GM12801 (cell line): ENCODE results near the gene RHOU.

Experiments used
- TF ChIP-seq, protein P1 (sequence below): IDR thresholded peaks from one replicate; pipeline ENCODE4 v1.5.1; 2011; ENCODE audit warnings: control low read depth; ENCODE audit not compliant: insufficient read length; ENCODE audit errors: extremely low read depth

Gene RHOU

DNA sequence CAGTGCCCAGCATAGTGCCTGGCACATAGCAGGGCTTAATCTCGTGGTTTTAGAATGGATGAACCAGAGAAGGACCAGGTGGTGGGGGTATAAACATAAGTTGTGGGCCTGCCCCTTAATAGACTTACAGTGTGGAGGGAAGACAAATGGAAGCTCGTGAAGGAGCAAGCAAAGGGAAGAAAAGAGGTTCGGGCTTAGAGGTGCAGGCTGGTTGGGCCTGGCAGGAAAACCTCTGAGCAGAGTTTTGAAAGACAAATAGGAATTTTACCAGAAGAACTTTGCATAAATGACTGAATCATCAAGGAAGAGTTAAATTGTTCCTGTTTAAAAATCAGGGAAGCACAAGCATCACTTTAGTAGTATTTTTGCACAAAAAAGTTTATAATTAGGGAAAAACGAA, 4.5 kb downstream of the RHOU start:
- TF ChIP-seq, protein P1, sequence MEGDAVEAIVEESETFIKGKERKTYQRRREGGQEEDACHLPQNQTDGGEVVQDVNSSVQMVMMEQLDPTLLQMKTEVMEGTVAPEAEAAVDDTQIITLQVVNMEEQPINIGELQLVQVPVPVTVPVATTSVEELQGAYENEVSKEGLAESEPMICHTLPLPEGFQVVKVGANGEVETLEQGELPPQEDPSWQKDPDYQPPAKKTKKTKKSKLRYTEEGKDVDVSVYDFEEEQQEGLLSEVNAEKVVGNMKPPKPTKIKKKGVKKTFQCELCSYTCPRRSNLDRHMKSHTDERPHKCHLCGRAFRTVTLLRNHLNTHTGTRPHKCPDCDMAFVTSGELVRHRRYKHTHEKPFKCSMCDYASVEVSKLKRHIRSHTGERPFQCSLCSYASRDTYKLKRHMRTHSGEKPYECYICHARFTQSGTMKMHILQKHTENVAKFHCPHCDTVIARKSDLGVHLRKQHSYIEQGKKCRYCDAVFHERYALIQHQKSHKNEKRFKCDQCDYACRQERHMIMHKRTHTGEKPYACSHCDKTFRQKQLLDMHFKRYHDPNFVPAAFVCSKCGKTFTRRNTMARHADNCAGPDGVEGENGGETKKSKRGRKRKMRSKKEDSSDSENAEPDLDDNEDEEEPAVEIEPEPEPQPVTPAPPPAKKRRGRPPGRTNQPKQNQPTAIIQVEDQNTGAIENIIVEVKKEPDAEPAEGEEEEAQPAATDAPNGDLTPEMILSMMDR, result no peak

DNA sequence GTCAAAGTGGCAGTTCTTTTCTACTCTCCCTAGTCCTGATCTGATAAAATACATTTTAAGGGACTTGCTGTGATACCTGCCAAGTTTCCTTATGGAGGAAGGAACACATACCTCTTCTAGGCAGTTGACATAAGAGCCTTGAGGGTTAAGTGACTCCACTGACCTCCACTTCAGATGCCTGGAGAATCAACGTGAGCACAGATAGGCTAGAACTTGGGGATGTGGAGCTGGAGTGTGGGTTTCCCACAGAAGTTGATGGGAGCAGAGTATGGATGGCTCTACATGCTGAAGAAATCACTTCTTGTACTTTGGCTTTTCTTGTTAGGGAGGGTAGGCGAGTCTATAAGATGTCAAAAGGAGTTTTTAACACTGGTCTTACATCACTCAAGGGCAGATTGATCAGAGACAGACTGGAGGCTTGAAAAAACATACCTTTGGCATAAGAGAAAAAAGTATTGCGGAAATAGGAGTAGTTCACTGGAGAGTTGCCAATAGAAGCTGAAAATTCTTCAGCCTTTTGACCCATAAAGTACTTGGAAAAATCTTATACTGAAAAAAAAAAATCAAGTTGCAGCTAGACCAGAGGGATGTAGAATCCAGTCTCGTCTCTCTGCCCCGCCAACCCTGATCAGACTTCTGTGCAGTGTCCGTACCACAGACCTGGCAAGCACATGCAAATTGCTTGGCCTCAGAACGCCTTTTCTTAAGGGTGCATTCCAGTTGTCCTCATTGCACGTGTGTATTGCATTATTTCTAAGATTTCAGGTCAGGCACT, 5.5 kb downstream of the RHOU start:
- TF ChIP-seq, protein P1, result no peak

DNA sequence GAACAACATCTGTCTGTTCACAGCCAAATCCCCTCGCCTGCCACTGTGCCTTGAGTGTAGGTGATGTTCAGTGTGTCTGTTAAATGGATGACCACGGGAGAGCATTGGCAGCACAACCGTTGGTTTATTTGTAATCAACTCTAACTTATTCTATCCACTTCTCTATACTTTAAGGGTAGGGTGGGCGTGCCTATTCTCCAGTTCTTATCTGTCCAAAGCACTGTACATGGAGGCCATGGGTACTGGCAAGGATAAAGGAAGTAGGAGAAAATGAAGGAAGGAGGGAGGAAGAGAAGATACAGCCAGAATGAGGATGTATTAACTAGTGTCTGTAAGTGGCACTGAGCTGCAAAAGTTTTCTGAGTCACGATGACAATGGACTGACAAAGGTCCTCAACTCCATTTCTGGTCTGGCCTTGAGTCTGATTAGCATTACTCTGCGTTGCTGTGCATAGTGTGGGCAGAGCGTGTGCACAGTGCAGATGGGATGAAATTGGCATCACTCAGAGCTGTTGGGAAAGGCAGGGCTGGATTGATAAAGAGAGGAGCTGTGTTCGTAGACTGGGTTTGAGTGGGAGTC, 7.1 kb downstream of the RHOU start:
- TF ChIP-seq, protein P1, result no peak

DNA sequence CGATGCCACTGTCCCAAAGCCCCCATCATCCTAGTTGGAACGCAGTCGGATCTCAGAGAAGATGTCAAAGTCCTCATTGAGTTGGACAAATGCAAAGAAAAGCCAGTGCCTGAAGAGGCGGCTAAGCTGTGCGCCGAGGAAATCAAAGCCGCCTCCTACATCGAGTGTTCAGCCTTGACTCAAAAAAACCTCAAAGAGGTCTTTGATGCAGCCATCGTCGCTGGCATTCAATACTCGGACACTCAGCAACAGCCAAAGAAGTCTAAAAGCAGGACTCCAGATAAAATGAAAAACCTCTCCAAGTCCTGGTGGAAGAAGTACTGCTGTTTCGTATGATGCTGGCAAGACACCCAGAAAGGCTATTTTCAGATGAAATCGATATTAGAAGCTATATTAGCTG, 8.1 kb downstream of the RHOU start:
- TF ChIP-seq, protein P1, result no peak

DNA sequence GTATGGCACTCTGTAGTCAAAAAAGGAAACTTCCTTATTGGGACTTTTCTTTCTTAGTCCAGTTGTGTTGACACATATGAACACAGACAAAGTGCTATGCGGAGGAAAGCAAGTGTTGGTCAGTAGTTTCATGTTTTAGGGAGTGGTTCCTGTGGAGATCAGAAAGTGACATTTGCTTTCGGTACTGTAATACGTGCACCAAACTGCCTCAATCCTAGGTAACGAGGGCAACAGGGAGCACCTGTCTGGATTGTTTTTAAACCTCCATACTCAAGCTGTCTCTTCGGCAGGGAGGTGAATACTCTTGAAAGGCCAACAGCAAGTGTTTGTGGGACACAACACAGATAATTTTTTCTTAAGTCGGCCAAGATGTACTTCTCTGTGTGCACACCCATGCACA, 9.1 kb downstream of the RHOU start:
- TF ChIP-seq, protein P1, result no peak

DNA sequence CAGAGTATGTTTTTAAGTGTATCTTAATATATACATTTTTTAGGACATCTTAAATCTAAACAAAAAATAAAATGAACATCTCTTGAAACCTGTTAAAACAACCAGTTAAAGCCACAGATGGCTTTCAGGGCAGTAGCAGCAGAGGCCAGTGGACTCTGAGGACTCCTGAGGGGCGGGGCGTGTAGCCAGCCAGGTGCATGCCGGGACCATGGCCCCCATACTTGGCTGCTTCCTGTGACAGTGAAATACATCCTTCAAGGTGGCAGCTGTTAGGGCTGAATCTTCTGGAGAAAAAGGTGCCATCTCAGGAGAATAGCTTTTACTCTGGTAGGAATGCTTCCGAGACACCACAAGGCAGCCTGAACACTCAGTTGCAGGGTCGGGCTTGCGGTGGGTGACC, 9.6 kb downstream of the RHOU start:
- TF ChIP-seq, protein P1, result no peak

DNA sequence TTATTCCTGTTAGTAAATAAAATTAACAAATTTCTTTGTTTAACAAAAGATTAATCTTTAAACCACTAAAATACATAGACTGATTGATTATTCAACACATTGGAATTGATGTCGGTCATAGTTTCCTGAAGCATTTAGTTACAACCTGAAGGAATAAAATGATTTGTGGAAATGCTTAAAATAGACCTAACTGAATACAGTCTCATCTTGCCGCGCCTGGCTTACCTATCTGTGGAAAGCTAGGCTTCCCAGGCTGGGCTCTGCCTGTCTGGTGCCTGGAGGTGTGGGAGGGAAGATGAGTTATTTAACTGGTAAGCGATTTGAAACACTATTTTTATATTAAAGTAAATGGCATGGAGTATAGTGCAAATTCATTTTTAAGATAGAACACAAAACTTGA, 10.2 kb downstream of the RHOU start:
- TF ChIP-seq, protein P1, result no peak
